Natural killer cell (primary cell): ENCODE data around the gene SEC14L2. TPM values are rescaled to one million over a fixed set of nuclear protein-coding genes. Genes with fewer than 3 reads are reported as not detected.

Experiments
- ATAC-seq, 3 donors: fragments of 150-1000 bp in 2 of 3; fragments of 200-7000 bp in 1 of 3; cut with Tn5 transposase; 1 replicate in 1 of 3; 2 replicates in 2 of 3; pipeline ENCODE4 v1.10.0; 2021; ENCODE audit warnings: mild to moderate bottlenecking in 2 of 3, moderate library complexity in 2 of 3
- DNase-seq, 2 donors: peaks; one replicate each; pipeline versions ENCODE4 v3.0.0 to v3.0.0-alpha.2; 2013 to 2021; ENCODE audit warnings: mixed read lengths in 1 of 2
- H3K27ac ChIP-seq: one replicate; pipeline ENCODE4 v1.5.1; 2013; ENCODE audit warnings: mild to moderate bottlenecking, low read length
- H3K27me3 ChIP-seq: one replicate; pipeline ENCODE4 v1.6.1; 2013; ENCODE audit warnings: low read length; ENCODE audit not compliant: control insufficient read depth, insufficient read depth
- H3K36me3 ChIP-seq: one replicate; pipeline ENCODE4 v1.6.1; 2013; ENCODE audit warnings: low read length; ENCODE audit not compliant: control insufficient read depth, insufficient read depth
- H3K4me1 ChIP-seq: one replicate; pipeline ENCODE4 v1.6.1; 2013; ENCODE audit warnings: low read length; ENCODE audit not compliant: control insufficient read depth, insufficient read depth
- H3K4me3 ChIP-seq: one replicate; pipeline ENCODE4 v1.5.1; 2013; ENCODE audit warnings: low read length
- H3K9me3 ChIP-seq: one replicate; pipeline ENCODE4 v1.6.1; 2013; ENCODE audit warnings: low read length; ENCODE audit not compliant: control insufficient read depth, insufficient read depth
- H3K27ac Mint-ChIP-seq, 2 donors: one replicate each; pipeline ENCODE4 v1.8.0; 2022; ENCODE audit warnings: mild to moderate bottlenecking in 2 of 2, mixed read lengths in 2 of 2, moderate library complexity in 1 of 2
- H3K27me3 Mint-ChIP-seq, 2 donors: one replicate each; pipeline ENCODE4 v1.8.0; 2022; ENCODE audit warnings: low read depth in 2 of 2, mixed read lengths in 2 of 2
- H3K36me3 Mint-ChIP-seq: one replicate; pipeline ENCODE4 v1.8.0; 2022; ENCODE audit warnings: mixed read lengths
- H3K4me1 Mint-ChIP-seq, 2 donors: one replicate each; pipeline ENCODE4 v1.8.0; 2022; ENCODE audit warnings: mixed read lengths in 2 of 2
- H3K4me3 Mint-ChIP-seq: one replicate; pipeline ENCODE4 v1.8.0; 2022; ENCODE audit warnings: mild to moderate bottlenecking, moderate library complexity, mixed read lengths
- H3K9me3 Mint-ChIP-seq, 2 donors: one replicate each; pipeline ENCODE4 v1.8.0; 2022; ENCODE audit warnings: mixed read lengths in 2 of 2
- CTCF ChIP-seq: fragments of 200-600 bp; IDR thresholded peaks from one replicate; pipeline ENCODE4 v1.8.0; 2022; ENCODE audit warnings: antibody characterized with exemption
- WGBS: methylation state at CpG from one replicate; pipeline ENCODE4 v1.1.7; 2013; ENCODE audit warnings: missing lambda C conversion rate; ENCODE audit not compliant: insufficient coverage; 5-methylcytosine and 5-hydroxymethylcytosine counted together
- intact Hi-C: fragments of 100-400 bp; cut with micrococcal nuclease; formaldehyde crosslinking; loops from one replicate; pipeline ENCODE4 v1.14.2; 2022
- total RNA-seq, 4 donors: library from RNA; stranded (reverse); fragments of 120-200 nt in 1 of 4; gene quantifications; one replicate each; pipeline versions ENCODE4 v1.2.3 to v1.2.4, GENCODE V29; 2013 to 2022

The SEC14L2 gene
- total RNA-seq, 3 donors from 2014 or later (not counting 1 experiment from before 2014, with no cell fraction given), result 0.71 to 6.6 (median 2.7) TPM

DNA sequence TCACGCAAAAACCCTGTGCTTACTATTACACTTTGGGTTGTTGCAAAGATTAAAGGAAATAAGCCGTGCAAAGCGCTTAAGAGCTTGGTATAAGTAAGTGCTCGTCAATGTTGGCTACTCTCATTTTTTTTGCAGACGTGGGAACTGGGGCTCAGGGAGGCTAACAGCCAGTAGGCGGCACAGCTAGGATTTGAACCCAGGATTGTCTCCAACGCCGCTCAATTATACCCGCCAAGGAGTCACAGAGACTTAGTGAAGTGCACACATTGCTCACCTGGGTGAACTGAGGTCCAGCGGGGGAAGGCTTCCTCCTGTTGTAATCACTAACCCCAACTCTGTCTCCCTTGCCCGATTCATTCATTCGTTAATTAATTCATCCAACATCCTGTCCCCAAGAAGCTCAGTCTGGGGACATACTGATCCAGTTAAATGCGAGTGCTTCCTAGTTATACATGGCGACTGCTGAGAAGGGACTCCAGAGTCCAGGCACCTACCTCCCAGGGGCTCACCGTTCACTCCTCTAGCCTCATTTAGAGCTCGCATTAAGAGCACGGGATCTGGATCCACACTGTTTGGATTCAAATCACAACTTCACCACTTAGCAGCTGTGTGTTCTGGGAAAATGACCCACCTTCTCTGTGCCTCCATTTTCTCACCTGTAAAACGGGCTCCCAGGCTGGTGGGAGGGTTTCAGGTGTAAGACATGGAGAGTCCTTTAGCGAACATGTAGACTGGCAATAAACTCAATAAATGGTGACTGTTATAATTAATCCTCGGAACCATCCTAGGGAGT, 27.9 kb downstream of the SEC14L2 start:
- Histone ChIP-seq H3K4me1 (peaks cover 46% of the 10 kb centered on the region), H3K4me3 (peak overlapping the region; percentile 79), H3K27ac (peak overlapping the region; percentile 90), H3K27me3 (no peaks in the 10 kb centered on the region), H3K36me3 (peaks cover 3% of the 10 kb centered on the region), H3K9me3 (no peaks in the 10 kb centered on the region)
- Mint-ChIP-seq H3K36me3 (no peaks in the 10 kb centered on the region), H3K27ac (peak overlapping the region; percentile 93 to 94), H3K27me3 (no peaks in the 10 kb centered on the region), H3K4me3 (peak overlapping the region; percentile 95), H3K4me1 (peaks cover 41 to 55% of the 10 kb centered on the region in 2 donors), H3K9me3 (no peaks in the 10 kb centered on the region)
- 55% methylated on average over 18 of the region's 20 CpGs for WGBS
- ATAC-seq (no peak), DNase-seq (peak in 1 of 2 donors; percentile 64)
- intact Hi-C loops, result loop anchor here (1.0 to 2.0 kb wide), 2 partner anchors 18 to 68 kb away; partner anchors contain the start of genes CCDC157 and SF3A1
- TF ChIP-seq CTCF, result no peak

DNA sequence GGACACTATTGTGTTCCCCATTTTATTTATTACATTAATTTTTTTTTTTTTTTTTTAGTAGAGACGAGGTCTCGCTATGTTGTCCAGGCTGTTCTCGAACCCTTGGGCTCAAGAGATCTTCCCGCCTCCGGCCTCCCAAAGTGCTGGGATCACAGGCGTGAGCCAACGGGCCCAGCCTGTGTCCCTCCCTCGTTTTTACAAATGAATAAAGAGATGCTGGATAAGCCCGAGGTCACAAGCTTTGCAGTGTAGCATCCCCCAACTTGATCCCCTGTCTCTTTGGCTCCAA, 28.5 kb downstream of the SEC14L2 start:
- Mint-ChIP-seq H3K27ac (peak overlapping the region; percentile 93 to 94), H3K4me1 (peaks cover 41 to 55% of the 10 kb centered on the region in 2 donors), H3K9me3 (no peaks in the 10 kb centered on the region), H3K4me3 (peak overlapping the region; percentile 90), H3K27me3 (no peaks in the 10 kb centered on the region), H3K36me3 (no peaks in the 10 kb centered on the region)
- 26% methylated on average over 9 of the region's 9 CpGs for whole genome bisulfite sequencing
- intact Hi-C loops, result loop anchor here (2.0 kb wide), 1 partner anchor 68 kb away; the partner anchor contains the start of genes CCDC157 and SF3A1
- no peak for DNase-seq
- TF ChIP-seq CTCF, result no peak
- Histone ChIP-seq H3K9me3 (no peaks in the 10 kb centered on the region), H3K4me3 (peak overlapping the region; percentile 63), H3K4me1 (peaks cover 46% of the 10 kb centered on the region), H3K27me3 (no peaks in the 10 kb centered on the region), H3K27ac (peak overlapping the region; percentile 73), H3K36me3 (peaks cover 3% of the 10 kb centered on the region)
- no peak for ATAC-seq

DNA sequence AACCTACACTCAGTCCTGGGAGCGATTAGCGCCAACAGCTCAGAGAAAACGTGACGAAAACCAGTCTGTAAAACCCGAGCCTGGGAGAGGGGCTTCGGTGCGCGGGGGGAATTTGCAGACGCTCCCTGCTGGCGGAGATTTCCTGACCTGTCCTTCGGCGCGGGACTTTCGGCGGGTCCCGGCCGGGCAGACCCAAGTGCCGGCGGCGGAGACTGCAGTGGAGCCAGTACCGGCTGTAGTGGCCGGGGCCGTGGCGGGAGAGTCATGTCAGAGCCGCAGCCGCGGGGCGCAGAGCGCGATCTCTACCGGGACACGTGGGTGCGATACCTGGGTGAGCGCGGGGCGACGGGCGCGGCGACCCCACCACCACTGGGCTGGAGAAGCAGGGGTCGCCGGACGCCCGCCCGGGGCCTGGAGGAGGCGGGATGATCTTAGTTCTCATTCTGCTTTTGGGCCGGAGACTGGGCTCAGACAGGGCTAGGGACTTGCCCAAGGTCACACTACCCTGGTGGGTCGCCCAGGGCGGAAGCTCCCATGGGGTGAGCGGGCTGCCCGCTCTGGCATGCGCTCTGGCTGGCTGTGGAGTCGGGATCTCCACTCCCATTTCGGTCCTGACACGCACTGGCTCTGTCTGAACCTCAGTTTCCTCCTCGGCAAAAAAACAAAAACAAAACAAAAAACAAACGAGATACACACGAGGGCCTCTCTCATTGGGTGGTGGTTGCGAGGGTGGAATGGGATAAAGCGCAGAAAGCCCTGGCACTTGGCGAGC, 29.0 kb downstream of the SEC14L2 start, which contains the start of gene MTFP1:
Gene MTFP1, plus strand, starts transcription at position 153 of the 772 bp plus-strand sequence. Its CDS starts 112 bp downstream, at position 265.
- Histone ChIP-seq H3K27me3 (no peaks in the 10 kb centered on the region), H3K9me3 (no peaks in the 10 kb centered on the region), H3K27ac (peak within 1 kb of the TSS; percentile 90), H3K36me3 (peaks cover 3% of the 10 kb centered on the region), H3K4me1 (peaks cover 46% of the 10 kb centered on the region), H3K4me3 (peak within 1 kb of the TSS; percentile 63)
- Mint-ChIP-seq H3K27me3 (no peaks in the 10 kb centered on the region), H3K27ac (peak within 1 kb of the TSS; percentile 93 to 94), H3K4me3 (peak within 1 kb of the TSS; percentile 95), H3K9me3 (no peaks in the 10 kb centered on the region), H3K4me1 (peaks cover 41 to 55% of the 10 kb centered on the region in 2 donors), H3K36me3 (no peaks in the 10 kb centered on the region)
- peak; percentile 42 to 79 for DNase-seq
- 4% methylated on average over 61 of the region's 61 CpGs for WGBS
- intact Hi-C loops, result loop anchor here (1.0 to 2.0 kb wide), 2 partner anchors 35 to 69 kb away; partner anchors contain the start of genes CCDC157 and SF3A1
- peak; percentile 10 to 20 (median 17) for ATAC-seq
- TF ChIP-seq CTCF, result no peak
